H9 (cell line): ENCODE data around the gene RITA1. TPM values are rescaled to one million over a fixed set of nuclear protein-coding genes. Genes with fewer than 3 reads are reported as not detected.

Source experiments
- DNase-seq: peaks from one replicate; pipeline ENCODE4 v3.0.0-alpha.2; 2017
- H2AFZ ChIP-seq: one replicate; pipeline ENCODE4 v1.6.1; 2013; ENCODE audit warnings: mild to moderate bottlenecking, low read length, control low read depth, moderate library complexity
- H2AK5ac ChIP-seq: 2 replicates; pipeline ENCODE4 v1.6.1; 2013; ENCODE audit warnings: low read length, control low read depth, mixed read lengths; ENCODE audit not compliant: insufficient read length
- H2BK120ac ChIP-seq: one replicate; pipeline ENCODE4 v1.6.1; 2013; ENCODE audit warnings: low read depth, mild to moderate bottlenecking, low read length, control low read depth, inconsistent platforms; ENCODE audit not compliant: poor library complexity, severe bottlenecking
- H2BK12ac ChIP-seq: 2 replicates; pipeline ENCODE4 v1.6.1; 2013; ENCODE audit warnings: low read length, control low read depth, mixed read lengths, low read depth; ENCODE audit not compliant: insufficient read length
- H2BK15ac ChIP-seq: 2 replicates; pipeline ENCODE4 v1.6.1; 2013; ENCODE audit warnings: low read depth, low read length, control low read depth
- H2BK20ac ChIP-seq: one replicate; pipeline ENCODE4 v1.6.1; 2013; ENCODE audit warnings: low read depth, mild to moderate bottlenecking, low read length, control low read depth, inconsistent platforms; ENCODE audit not compliant: poor library complexity, severe bottlenecking
- H2BK5ac ChIP-seq: 2 replicates; pipeline ENCODE4 v1.6.1; 2013; ENCODE audit warnings: low read length, control low read depth, mixed read lengths; ENCODE audit not compliant: insufficient read length
- H3K14ac ChIP-seq: 2 replicates; pipeline ENCODE4 v1.6.1; 2013; ENCODE audit warnings: low read length, control low read depth; ENCODE audit not compliant: insufficient read depth
- H3K18ac ChIP-seq: 2 replicates; pipeline ENCODE4 v1.6.1; 2013; ENCODE audit warnings: low read depth, mild to moderate bottlenecking, mixed read lengths, low read length, control low read depth; ENCODE audit not compliant: insufficient read length
- H3K23ac ChIP-seq: 2 replicates; pipeline ENCODE4 v1.6.1; 2013; ENCODE audit warnings: low read length, control low read depth, mixed read lengths, low read depth; ENCODE audit not compliant: insufficient read length
- H3K23me2 ChIP-seq: 2 replicates; pipeline ENCODE4 v1.6.1; 2013; ENCODE audit warnings: low read depth, mild to moderate bottlenecking, mixed read lengths, low read length, control low read depth; ENCODE audit not compliant: insufficient read length, poor library complexity, severe bottlenecking
- H3K27ac ChIP-seq: 2 replicates; pipeline ENCODE4 v1.5.1; 2013; ENCODE audit warnings: low read length, control low read depth, mixed read lengths, low read depth; ENCODE audit not compliant: insufficient read length
- H3K27me3 ChIP-seq: 2 replicates; pipeline ENCODE4 v1.6.1; 2013; ENCODE audit warnings: low read length, control low read depth, inconsistent platforms; ENCODE audit not compliant: insufficient read depth
- H3K4ac ChIP-seq: 2 replicates; pipeline ENCODE4 v1.6.1; 2013; ENCODE audit warnings: low read depth, mild to moderate bottlenecking, control low read depth, inconsistent platforms, low read length, moderate library complexity
- H3K4me1 ChIP-seq: 2 replicates; pipeline ENCODE4 v1.6.1; 2013; ENCODE audit warnings: low read length, control low read depth, inconsistent platforms; ENCODE audit not compliant: insufficient read depth
- H3K4me2 ChIP-seq: 2 replicates; pipeline ENCODE4 v1.6.1; 2013; ENCODE audit warnings: low read length, control low read depth, mixed read lengths; ENCODE audit not compliant: insufficient read length, insufficient read depth
- H3K56ac ChIP-seq: 2 replicates; pipeline ENCODE4 v1.6.1; 2013; ENCODE audit warnings: low read depth, mild to moderate bottlenecking, mixed read lengths, low read length, control low read depth; ENCODE audit not compliant: insufficient read length
- H3K79me1 ChIP-seq: 2 replicates; pipeline ENCODE4 v1.6.1; 2013; ENCODE audit warnings: low read depth, mild to moderate bottlenecking, moderate library complexity, low read length, control low read depth, inconsistent platforms; ENCODE audit not compliant: insufficient read depth, poor library complexity, severe bottlenecking
- H3K79me2 ChIP-seq: 2 replicates; pipeline ENCODE4 v1.6.1; 2013; ENCODE audit warnings: low read length, control low read depth, inconsistent platforms; ENCODE audit not compliant: insufficient read depth
- H3K9ac ChIP-seq: 2 replicates; pipeline ENCODE4 v1.6.1; 2013; ENCODE audit warnings: low read length, control low read depth, mixed read lengths; ENCODE audit not compliant: insufficient read length; ENCODE audit errors: extremely low read depth
- H3K9me3 ChIP-seq: one replicate; pipeline ENCODE4 v1.6.1; 2013; ENCODE audit warnings: low read depth, low read length, inconsistent platforms; ENCODE audit not compliant: control insufficient read depth
- H3T11ph ChIP-seq: one replicate; pipeline ENCODE4 v1.6.1; 2013; ENCODE audit warnings: mild to moderate bottlenecking, low read length, control low read depth, inconsistent platforms
- H4K20me1 ChIP-seq: one replicate; pipeline ENCODE4 v1.6.1; 2013; ENCODE audit not compliant: control insufficient read depth, insufficient read length, insufficient read depth
- H4K5ac ChIP-seq: 2 replicates; pipeline ENCODE4 v1.6.1; 2013; ENCODE audit warnings: low read depth, mild to moderate bottlenecking, mixed read lengths, low read length, control low read depth; ENCODE audit not compliant: insufficient read length
- H4K8ac ChIP-seq: replicated peaks from 2 replicates; pipeline ENCODE4 v1.6.1; 2013; ENCODE audit warnings: low read length, control low read depth, mixed read lengths, low read depth; ENCODE audit not compliant: insufficient read length
- H4K91ac ChIP-seq: 2 replicates; pipeline ENCODE4 v1.6.1; 2013; ENCODE audit warnings: low read depth, mild to moderate bottlenecking, moderate library complexity, mixed read lengths, low read length, control low read depth; ENCODE audit not compliant: insufficient read length
- H3K27ac Mint-ChIP-seq, 3 experiments: 2 replicates in 2 of 3; 3 replicates in 1 of 3; pipeline ENCODE4 v1.8.0; 2020 to 2021; ENCODE audit warnings: mixed read lengths in 3 of 3, mild to moderate bottlenecking in 1 of 3, moderate library complexity in 1 of 3
- H3K27me3 Mint-ChIP-seq: 2 replicates; pipeline ENCODE4 v1.8.0; 2021; ENCODE audit warnings: low read depth, mild to moderate bottlenecking, moderate library complexity, mixed read lengths
- H3K36me3 Mint-ChIP-seq, 3 experiments: 2 replicates in 2 of 3; 3 replicates in 1 of 3; pipeline ENCODE4 v1.8.0; 2020 to 2021; ENCODE audit warnings: low read depth in 3 of 3, mixed read lengths in 3 of 3; ENCODE audit not compliant: insufficient read depth in 1 of 3
- H3K4me1 Mint-ChIP-seq, 2 experiments: 2 replicates each; pipeline ENCODE4 v1.8.0; 2020; ENCODE audit warnings: mixed read lengths in 2 of 2
- H3K4me3 Mint-ChIP-seq, 2 experiments: 2 replicates in 1 of 2; 3 replicates in 1 of 2; pipeline ENCODE4 v1.8.0; 2020 to 2021; ENCODE audit warnings: mild to moderate bottlenecking in 2 of 2, mixed read lengths in 2 of 2, moderate library complexity in 1 of 2
- H3K9me3 Mint-ChIP-seq, 2 experiments: 2 replicates in 1 of 2; 3 replicates in 1 of 2; pipeline ENCODE4 v1.8.0; 2020; ENCODE audit warnings: mild to moderate bottlenecking in 2 of 2, mixed read lengths in 2 of 2, moderate library complexity in 1 of 2
- CTCF ChIP-seq: fragments of 200-600 bp; sonication (generic); conservative IDR thresholded peaks from 3 replicates; pipeline ENCODE4 v1.8.0; 2021; ENCODE audit warnings: antibody characterized with exemption, mild to moderate bottlenecking
- WGBS: extraction: QIAGEN DNeasy Blood & Tissue Kit; methylation state at CpG from one replicate; pipeline ENCODE4 v1.1.7; 2013; ENCODE audit warnings: missing lambda C conversion rate, low lambda C conversion rate, mixed read lengths; ENCODE audit not compliant: insufficient read length; ENCODE audit errors: extremely low coverage; 5-methylcytosine and 5-hydroxymethylcytosine counted together
- total RNA-seq: library from RNA; stranded (reverse); gene quantifications from 2 replicates; pipeline ENCODE4 v1.2.1, GENCODE V29; 2021

The RITA1 gene
- total RNA-seq, 1 experiment from 2014 or later, result 26.1 TPM

DNA sequence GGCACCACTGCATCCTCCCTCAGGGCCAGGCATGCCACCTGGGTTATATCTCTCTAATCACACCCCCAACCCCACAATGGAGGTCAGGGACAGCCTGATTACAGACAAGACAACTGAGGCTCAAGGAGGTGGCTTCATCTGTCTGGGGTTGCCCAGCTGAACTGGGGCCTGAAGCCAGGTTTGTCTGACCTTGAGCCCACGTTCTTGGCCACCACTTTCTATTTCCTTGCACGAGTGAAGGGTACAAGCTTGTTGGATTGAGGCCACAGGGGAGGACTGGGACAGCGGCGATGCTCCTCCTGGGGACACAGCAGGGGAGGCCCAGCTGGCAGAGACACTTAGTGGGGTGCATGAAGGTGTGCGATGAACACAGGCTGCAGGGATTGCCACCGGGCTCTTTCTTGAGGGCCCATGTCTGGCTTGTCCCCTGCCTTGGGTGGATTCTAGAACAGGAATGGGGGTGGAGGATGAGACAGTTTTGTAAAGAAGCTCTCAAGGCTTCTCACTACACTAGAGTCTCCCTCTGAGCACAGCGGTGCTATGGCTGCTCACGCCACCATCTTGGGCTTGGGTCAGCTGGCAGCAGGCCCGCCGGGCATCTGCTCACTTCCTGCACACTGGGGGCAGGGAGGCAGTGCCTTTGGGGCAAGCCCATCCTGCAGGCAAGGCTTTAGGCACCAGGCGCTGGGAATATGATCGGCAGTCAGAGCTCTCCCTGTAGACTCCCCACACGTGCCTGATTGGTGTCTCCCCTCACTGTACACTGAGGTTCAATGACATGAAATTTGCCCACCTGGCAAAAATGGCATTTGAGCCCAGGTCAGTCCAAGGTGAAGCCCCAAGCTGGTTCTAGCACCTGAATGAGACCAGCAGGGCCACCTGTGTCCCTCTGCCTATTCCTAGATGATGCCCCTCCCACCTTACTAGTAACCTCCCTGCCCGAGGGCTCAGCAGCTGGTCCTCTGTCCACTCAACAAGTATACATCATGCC lies 16.0 kb downstream of the RITA1 start:
- no peak for DNase-seq
- peaks cover 0 to 4% of the 10 kb centered on the region in 2 experiments; a peak in 1 of 5 replicates for H3K9me3 Mint-ChIP-seq

More for the DNA sequence above, 16.0 kb downstream of the RITA1 start:
- no peak overlapping the region for H3K14ac ChIP-seq
- Mint-ChIP-seq H3K27ac (peak overlapping the region in 1 of 3 experiments; percentile 59; a peak in 1 of 7 replicates), H3K4me3 (no peak overlapping the region), H3K4me1 (peaks cover 3 to 5% of the 10 kb centered on the region in 2 experiments; a peak in 2 of 4 replicates), H3K36me3 (peaks cover 0 to 4% (median 4%) of the 10 kb centered on the region in 3 experiments; a peak in 6 of 7 replicates), H3K27me3 (no peaks in the 10 kb centered on the region)
- no peaks in the 10 kb centered on the region for H3K9me3 ChIP-seq
- H3K27ac ChIP-seq, result no peak overlapping the region
- H3T11ph ChIP-seq, result no peak overlapping the region
- no peaks in the 10 kb centered on the region for H3K27me3 ChIP-seq
- no peak overlapping the region for H2BK15ac ChIP-seq
- no peak overlapping the region for H4K91ac ChIP-seq
- no peak overlapping the region for H2AK5ac ChIP-seq
- no peak overlapping the region for H3K4me2 ChIP-seq
- H2BK20ac ChIP-seq, result no peak overlapping the region
- H3K18ac ChIP-seq, result no peak overlapping the region
- no CpG with 5 or more reads among the region's 14 CpGs for WGBS
- no peaks in the 10 kb centered on the region for H4K20me1 ChIP-seq
- H3K4me1 ChIP-seq, result no peaks in the 10 kb centered on the region
- H2BK120ac ChIP-seq, result no peak overlapping the region
- H2AFZ ChIP-seq, result no peak overlapping the region
- no peaks in the 10 kb centered on the region for H3K79me2 ChIP-seq
- H3K23ac ChIP-seq, result no peak overlapping the region
- H3K4ac ChIP-seq, result no peak overlapping the region
- no peak overlapping the region for H3K9ac ChIP-seq
- no peak overlapping the region for H4K8ac ChIP-seq
- TF ChIP-seq CTCF, result no peak
- no peaks in the 10 kb centered on the region for H3K23me2 ChIP-seq
- no peak overlapping the region for H2BK5ac ChIP-seq
- H3K79me1 ChIP-seq, result no peaks in the 10 kb centered on the region
- no peak overlapping the region for H3K56ac ChIP-seq
- H4K5ac ChIP-seq, result no peak overlapping the region
- H2BK12ac ChIP-seq, result no peak overlapping the region
